SIG-M5 treated with dmso at 0.1 percent for 504 hours (cell line): ENCODE measurements around the gene BTN3A1.
"Not testable (repeated sequence)": the region's sequence is repeated elsewhere in the genome, so short reads cannot be mapped to it uniquely, and the experiment has no call there.

Experiments used
- DNase-seq: peaks from one replicate; lab custom pipeline; 2025; ENCODE audit not compliant: unreplicated experiment; lab: John Stamatoyannopoulos, UW

The BTN3A1 gene

DNA sequence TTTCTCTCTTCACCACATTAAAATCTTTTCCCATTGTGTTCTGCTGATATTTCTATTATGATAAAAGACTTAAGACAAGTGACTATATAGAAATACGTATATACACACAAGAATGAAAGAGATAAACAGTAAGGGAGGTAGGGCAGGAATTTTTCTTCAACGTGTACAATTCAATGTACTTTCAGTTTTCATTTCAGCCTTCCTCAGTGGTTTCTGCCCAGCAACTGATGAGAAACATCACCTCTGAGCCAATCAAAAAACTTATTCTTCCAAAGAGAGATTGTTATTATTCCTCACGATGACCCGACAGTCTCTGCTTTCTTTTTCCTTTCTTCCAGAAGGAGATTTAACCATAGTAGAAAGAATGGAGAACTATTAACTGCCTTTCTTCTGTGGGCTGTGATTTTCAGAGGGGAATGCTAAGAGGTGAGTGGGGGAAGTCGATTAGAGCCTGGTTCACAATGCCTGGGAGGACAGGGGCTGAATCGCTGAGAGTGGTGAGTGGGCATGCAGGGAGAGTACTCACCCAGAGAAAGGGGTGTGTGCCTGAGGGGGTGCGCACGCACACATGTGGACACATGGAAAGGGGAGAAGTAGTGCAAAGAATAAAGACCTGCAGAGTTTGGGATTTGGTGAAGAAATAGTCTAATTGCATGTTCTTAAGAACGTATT is at the start of gene BTN3A1:
BTN3A1 (plus strand) TSS at position 289 of the 672 bp plus-strand sequence. CDS start 3,289 bp downstream, outside the sequence.
- DNase-seq = peak; percentile 76

DNA sequence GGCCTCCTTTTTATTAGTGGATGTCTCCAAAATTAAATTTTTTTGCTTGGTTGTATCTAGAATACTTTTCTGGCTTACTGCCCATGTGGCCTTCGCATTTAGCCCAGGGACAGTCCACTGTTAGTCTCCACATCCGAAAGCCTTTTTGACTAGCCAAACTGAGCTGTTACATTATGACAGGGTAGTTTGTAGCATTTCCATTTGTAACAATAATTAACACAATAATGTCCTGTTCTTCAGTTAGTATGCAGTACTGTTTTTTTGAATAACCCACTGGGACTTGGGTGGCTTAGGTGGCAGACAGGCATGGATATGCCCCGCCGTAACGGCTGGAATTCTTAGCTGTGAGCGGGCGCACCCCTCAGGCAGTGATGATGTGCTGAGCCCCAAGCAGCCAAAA is 49.8 kb upstream of the BTN3A1 start:
- DNase-seq = no peak

DNA sequence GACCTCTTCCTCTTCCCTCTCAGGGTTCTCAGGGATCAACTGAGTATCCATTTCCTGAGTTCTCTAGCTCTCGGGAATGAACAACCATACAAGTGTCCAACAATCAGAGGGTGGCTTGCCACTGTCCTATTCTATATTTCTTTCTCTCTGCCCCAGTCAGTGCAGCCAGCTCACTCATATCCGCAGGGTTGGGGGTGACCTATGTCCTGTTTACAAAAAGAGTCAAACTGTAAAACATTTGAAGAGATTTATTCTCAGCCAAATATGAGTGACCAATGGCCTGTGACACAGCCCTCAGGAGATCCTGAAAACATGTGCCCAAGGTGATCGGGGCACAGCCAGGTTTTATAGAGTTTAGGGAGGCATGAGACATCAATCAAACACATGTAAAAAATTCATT is 47.9 kb upstream of the BTN3A1 start:
- no peak for DNase-seq

DNA sequence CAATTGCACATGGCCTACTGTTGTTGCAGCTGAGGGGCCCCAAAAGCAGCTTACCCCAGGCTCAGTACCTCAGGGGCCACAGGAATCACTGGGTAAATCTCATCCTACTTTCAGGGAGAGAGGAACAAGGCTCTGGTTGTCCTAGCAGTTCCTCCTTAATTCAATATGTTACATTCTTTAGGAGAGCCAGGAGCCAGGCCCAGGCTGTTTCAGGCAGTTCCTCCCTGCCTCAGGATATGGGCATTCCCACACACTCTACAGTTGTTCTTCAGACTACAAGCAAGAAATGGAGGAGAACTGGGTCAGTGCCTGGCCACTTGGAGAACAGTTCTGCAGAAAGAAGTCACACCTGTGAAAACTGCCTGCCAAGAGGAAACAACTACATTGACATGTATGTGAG is 46.7 kb upstream of the BTN3A1 start:
- DNase-seq = no peak

DNA sequence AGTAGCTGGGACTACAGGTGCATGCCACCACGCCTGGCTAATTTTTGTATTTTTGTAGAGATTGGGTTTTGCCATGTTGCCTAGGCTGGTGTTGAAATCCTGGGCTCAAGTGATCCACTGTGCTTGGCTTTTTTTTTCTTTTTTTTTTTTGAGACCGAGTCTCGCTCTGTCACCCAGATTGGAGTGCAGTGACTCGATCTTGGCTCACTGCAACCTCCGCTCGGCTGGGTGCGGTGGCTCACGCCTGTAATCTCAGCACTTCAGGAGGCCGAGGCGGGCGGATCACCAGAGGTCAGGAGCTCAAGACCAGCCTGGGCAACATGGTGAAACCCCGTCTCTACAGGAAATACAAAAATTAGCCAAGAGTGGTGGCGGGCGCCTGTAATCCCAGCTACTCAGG is 44.5 kb upstream of the BTN3A1 start:
- not testable (repeated sequence) for DNase-seq

DNA sequence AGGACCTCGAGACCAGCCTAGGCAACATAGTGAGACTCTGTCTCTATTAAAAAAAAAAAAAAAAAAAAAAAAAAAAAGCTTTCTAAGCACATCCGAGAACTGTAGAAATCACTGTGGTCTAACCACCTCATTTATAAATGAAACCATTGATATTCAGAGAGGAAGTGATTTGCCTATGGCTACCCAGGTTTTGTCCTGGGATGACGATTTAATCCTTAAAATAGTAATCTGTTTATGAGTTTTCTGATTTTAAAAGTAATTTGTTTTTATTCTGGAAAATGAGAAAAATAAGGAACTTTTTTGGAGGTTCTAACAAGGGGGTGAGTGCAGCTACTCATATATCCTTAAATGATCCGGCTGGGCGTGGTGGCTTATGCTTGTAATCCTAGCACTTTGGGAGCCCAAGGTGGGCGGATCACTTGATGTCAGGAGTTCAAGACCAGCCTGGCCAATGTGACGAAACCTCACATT is 43.5 kb upstream of the BTN3A1 start:
- no peak for DNase-seq

DNA sequence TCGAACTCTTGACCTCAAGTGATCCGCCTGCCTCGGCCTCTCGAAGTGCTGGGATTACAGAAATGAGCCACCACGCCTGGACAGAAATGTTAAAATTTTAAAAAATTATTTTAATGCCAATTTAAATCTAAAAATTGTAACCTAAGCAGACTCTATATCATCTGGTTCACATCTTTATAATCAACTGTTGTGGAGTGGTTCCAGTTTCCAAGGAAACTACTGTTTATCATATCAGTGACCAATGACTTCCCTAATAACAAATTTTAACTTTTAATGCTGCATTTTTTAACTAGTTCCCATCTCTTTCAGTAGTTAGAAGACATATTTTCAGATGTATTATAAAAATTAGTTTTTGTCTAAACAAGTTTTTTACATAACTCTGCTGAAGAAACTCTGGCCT is 42.3 kb upstream of the BTN3A1 start:
- DNase-seq = no peak

DNA sequence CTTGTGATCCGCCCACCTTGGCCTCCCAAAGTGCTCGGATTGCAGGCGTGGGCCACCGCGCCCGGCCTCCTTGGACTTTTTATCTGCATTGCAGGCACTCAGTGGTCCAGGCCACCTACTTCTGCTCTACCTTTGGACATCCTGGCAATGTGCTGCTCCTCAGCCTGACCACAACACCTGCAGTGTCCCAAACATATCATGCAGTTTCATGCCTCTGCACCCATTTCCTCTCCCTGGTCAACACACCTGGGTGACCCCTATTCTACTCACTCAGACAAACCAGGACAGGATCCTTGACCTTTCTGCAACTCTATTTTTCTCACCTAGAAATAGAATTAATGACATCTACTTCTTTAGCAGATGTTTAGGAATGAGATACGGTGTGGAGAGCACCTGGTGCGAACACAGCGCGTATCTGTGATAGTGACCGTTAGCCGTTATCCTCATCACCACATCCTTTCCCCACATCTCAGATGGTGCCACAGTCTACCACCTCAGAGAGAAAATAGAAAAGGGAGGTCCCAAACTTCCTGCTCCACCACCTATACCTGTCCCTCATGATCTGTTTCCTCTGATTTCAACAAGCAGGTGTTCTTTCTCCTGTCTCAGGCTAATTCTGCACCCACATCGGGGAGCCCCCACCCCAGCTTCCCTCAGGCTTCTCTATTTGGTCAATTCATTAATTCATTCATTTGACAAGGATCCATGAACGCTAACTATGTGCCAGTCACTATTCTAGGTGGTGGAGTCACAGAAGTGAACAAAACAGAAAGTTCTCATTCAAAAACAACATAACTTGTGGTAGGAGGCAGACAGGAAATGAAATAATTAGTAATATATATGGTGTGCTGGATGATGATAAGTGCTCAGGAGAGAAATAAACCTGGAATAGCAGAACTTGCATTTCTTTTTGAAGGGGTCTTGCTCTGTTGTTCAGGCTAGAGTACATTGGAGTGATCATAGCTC is 41.3 kb upstream of the BTN3A1 start:
- no peak for DNase-seq

DNA sequence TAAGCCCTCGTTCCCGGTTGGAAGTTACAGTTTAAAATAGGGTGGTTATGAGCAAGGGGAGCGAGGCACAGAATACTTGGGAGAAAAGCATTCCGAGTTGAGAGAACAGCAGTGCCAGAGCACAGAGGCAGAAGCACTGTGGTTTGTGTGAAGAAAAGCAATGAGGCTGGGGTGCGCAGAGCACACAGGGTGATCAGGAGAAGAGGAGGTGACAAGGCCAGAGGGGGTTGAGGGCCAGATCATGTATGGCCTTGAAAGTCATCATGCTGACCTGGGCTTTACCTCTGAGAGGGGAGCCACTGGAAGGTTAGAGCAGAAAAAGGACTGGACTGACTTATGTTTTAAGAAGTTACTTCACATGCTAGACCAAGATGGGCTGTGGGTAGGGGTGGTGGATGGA is 40.5 kb upstream of the BTN3A1 start:
- no peak for DNase-seq

DNA sequence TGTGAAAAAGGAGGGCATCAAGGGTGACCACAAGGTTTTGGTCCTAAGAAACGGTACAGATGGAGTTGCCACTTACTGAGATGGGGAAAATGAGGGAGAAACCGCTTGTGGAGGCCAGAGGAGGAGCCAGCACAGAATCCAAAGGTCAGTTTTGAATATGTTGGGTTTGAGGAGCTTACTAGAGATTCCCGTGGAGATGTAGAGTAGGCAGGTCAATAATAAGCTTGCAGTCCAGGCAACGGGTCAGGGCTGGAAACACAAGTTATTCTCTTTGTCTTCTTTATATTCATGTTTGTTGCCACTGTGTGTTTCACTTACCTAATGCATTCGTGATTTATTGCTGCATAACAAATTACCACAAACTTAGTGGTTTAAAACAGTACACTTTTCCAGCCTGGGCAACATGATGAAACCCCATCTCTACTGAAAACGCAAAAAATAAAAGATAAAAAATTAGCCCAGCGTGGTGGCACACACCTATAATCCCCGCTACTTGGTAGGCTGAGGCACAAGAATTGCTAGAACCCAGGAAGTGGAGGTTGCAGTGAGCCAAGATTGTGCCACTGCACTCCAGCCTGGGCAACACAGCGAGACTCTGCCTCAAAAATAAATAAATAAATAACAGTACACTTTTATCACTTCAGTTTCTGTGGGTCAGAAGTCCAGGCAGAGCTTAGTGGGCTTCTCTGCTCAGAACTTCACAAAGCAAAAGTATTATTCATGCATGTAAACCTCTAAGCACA is 39.8 kb upstream of the BTN3A1 start:
- DNase-seq = no peak

DNA sequence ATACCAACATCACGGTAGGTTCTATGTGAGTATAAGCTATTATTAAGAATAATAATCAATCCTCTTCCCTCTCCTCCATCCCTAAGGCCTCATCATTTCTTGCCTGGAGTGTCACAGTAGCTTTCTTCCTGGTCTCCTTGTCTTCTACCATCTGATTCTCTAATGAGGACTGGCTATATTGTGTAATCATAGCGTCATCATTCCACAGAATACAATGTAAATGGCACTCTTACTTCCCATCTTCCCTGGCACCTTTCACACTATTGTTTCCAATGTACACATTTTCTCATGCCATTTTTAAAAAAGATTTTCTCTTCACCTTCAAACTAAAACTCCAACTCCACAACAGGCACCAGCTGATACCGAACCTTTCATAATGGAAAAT is 39.2 kb upstream of the BTN3A1 start:
- DNase-seq = no peak

DNA sequence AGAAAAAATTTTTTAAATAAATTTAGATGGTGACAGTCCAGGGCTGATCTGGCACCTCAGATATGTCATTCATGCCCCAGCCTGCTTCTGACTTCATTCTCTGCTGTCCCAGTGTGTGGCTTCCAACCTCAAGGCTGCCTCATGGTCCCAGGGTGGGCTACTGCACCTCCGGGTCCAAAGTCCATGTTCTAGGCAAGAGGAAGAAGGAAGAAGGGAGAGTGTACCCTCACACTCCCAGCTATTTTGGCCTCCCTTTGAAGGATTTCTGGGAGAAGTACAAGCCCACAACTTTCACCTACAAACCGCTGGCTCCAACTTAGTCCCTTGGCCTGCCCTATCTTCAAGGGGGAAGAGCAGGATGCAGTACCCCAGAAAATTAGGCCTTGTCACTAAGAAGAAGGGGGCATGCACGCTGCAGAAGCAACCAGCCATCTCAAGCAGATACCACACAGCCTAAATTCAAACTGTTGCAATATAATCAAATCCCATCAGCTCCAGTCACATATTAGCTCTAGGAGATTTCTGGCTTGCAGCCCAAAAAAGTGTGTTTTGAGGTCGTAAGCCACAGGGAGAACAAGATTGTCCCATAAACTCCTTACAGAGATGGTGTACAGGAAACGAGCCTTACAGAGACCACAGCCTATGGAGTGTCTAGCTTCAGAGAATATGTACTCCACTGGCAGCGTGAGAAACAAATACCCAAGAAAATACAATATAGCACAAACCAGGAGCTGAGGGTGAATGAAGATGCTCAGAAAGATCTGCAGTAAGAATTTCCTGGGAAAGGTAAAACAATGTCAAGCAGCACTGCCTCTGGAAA is 38.0 kb upstream of the BTN3A1 start:
- DNase-seq = no peak

DNA sequence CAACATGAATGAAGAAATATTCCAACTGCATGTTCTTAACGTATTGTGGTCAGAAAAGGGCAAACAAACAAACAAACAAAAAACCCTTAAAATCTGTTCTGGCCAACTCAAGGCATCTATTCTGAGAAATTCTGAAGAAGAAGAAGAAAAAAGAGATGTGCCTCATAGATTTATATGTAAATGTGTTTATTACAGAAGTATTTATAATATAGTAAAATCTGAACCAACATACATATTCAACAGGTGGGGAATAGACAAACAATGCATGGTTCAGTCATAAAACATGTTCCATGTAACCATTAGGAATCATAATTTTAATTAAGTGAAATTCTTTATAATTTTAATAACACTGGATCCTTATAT is 36.5 kb upstream of the BTN3A1 start:
- DNase-seq = no peak

DNA sequence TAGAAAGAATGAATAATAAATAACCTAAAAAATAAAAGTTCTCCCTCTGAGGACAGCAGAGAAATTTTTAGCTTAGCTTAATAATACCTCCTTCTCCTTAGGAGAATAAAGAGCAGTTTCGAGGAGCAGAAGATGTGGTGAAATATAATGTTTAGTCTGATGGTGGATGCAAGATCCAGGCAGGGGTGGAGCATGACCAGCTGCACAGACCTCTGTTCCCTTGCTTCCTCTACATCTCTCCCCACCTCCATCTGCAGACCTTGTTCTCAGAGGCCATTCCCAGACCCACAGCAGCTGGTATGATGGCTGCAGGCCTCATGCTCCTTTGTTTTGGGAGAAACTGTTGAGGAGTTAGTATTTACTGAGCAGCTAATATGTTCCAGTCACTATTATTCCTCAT is 35.6 kb upstream of the BTN3A1 start:
- DNase-seq = peak; percentile 32

DNA sequence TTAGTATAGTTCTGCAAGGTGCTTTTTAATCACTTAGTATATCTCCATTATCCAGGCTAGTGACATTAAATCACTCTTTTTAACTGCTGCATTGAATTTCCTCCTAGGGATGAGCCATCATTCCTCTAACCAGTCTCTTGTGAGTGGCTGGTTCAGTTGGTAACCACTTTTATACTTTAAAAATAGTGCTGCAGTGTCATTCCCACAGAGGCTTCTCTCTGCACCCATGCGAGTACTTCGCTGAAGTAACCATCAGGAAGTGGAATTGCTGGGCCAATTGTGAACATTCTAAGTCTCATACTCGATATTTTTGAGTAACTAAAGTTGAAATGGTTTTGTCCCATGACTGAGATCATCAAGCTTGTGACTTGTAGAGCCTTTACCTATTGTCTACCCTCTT is 35.0 kb upstream of the BTN3A1 start:
- peak; percentile 20 for DNase-seq

DNA sequence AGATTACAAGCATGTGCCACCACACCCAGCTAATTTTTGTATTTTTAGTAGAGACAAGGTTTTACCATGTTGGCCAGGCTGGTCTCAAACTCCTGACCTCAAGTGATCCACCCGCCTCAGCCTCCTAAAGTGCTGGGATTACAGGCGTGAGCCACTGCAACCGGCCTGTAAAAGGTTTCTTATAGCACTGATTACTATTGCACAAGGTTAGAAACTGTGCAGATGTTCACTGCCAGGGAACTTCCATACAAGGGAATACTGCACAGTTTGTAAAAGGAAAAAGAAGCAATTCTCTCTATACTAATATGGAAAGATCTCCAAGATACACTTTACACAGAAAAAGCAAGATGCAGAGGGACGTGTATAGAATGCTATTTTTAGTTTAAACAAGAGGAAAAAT is 30.3 kb upstream of the BTN3A1 start:
- DNase-seq = not testable (repeated sequence)

DNA sequence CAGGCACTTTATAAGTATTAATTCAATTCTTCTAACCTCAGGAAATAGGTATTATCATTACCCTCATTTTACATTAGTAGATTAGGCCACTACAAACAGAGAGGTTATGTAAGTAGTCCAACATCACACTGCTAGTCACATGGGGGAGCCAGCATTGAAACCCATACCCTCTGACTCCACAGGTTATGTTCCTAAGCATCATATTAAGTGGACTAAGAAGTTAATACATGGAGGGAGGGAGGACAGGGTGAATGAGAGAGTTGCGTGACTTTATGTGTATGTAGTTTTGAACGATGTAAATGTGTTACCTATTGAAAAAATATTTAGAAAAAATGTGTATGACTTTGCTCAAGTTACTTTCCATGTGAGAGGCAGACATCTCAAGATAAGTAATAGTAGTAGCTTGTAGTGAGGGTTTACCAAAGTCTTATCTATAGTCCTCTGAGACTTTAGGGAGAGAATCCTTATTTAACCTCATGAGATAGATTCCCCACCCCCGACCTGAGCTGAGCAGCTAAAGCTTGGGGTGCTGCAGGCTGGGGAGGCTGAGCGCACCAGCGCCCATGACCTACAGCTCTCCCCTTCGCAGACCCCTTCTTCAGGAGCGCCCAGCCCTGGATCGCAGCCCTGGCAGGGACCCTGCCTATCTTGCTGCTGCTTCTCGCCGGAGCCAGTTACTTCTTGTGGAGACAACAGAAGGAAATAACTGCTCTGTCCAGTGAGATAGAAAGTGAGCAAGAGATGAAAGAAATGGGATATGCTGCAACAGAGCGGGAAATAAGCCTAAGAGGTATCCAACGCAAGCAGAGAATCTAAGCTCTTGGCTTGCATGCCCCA is 29.5 kb upstream of the BTN3A1 start:
- no peak for DNase-seq

DNA sequence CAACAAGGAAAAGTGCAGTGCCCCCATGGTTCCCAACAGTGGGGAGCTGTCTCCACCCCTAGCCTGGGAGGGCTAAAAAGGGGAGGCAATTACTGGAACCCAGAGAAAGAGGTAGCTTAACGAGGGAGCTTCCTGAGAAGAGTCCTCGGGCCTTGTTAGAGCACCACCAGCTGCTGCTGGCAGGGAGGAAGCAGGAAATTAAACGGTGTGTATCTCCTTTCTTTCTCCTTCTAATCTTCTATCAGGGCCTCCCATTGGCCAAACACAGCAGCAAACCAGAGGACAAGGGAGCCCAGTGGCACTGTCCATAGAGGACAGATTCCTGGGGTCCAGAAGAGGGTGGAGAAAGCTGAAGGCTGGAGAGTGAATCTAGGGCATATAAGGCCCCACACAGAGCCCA is 26.8 kb upstream of the BTN3A1 start:
- DNase-seq = no peak

DNA sequence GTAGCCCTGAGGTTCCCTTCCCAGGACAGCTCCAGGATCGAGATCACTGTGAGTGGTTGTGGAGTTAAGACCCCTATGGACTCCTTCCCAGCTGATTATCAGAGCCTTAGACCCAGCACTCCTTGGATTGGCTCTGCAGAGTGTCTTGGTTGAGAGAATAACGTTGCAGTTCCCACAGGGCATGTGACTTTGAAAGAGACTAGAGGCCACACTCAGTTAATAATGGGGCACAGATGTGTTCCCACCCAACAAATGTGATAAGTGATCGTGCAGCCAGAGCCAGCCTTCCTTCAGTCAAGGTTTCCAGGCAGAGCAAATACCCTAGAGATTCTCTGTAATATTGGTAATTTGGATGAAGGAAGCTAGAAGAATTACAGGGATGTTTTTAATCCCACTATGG is 24.4 kb upstream of the BTN3A1 start:
- DNase-seq = no peak

DNA sequence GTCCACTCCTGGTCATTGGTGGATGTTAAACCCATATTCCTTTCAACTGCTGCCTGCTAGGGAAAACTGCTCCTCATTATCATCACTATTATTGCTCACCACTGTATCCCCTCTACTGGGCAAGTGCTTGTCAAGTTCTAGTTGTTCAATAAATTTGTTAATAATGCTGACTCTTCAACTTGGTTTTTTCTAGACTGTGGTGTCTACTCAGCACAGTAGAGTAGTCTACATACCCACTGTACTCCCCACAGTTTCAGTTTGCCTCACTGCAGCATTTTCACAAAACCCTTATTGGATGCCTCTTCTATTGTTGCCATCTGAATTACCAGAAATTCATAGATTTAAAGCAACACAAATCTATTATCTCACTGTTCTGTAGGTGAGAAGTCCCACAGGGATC is 23.9 kb upstream of the BTN3A1 start:
- DNase-seq = not testable (repeated sequence)
